RWPE1 (cell line): ENCODE data around the gene KCNG4.

Experiments
- CTCF ChIA-PET: fragments of 350-600 bp; sonication (Branson Sonifier 250); formaldehyde crosslinking; extraction: SDS; loops from one replicate; lab custom pipeline; 2021; lab: Yijun Ruan, JAX
- POLR2A ChIA-PET: fragments of 400-600 bp; formaldehyde crosslinking; extraction: SDS; loops from one replicate; lab custom pipeline; 2020; ENCODE audit warnings: antibody characterized with exemption; ENCODE audit not compliant: low non-redundant PET; lab: Yijun Ruan, JAX
- DNase-seq: peaks from one replicate; pipeline ENCODE4 v3.0.0; 2012; ENCODE audit warnings: low spot score
- H3K27ac ChIP-seq: fragments of 450-650 bp; 2 replicates; pipeline ENCODE4 v1.5.1; 2017
- CTCF ChIP-seq: fragments of 450-650 bp; conservative IDR thresholded peaks from 2 replicates; pipeline ENCODE4 v1.5.1; 2017; ENCODE audit warnings: low read depth, mild to moderate bottlenecking

Gene KCNG4

GRCh38 chr16:84239909-84240308, at the start of gene KCNG4:
KCNG4 (minus strand) TSS chr16:84240012; CDS start chr16:84237485, 2,527 bp downstream.
- ChIA-PET CTCF (interaction anchor here (0.6 to 1.0 kb wide), 3 partner anchors 8 to 65 kb away, joined by 3 read pairs; no protein-coding TSS in a partner anchor), POLR2A (no interaction called here)
- H3K27ac ChIP-seq, result no peak within 1 kb of the TSS
- DNase-seq, result no peak
- no peak for TF ChIP-seq CTCF

- ChIA-PET POLR2A (no interaction called here), CTCF (no interaction called here)
- DNase-seq, result no peak
- H3K27ac ChIP-seq, result no peak overlapping the region
- TF ChIP-seq CTCF, result no peak
Measured at GRCh38 chr16:84288902-84289301, 49.1 kb upstream of the KCNG4 start.

- ChIA-PET CTCF (interaction anchor here (0.7 to 1.2 kb wide), 3 partner anchors 10 to 198 kb away, joined by 3 to 4 read pairs (median 3); no protein-coding TSS in a partner anchor), POLR2A (no interaction called here)
- no peak overlapping the region for H3K27ac ChIP-seq
- DNase-seq, result no peak
- TF ChIP-seq CTCF, result no peak
Measured at GRCh38 chr16:84286578-84287240, 46.9 kb upstream of the KCNG4 start.

- no peak overlapping the region for H3K27ac ChIP-seq
- ChIA-PET POLR2A (no interaction called here), CTCF (no interaction called here)
- peak; percentile 25 for DNase-seq
- no peak for TF ChIP-seq CTCF
Measured at GRCh38 chr16:84284154-84284722, 44.4 kb upstream of the KCNG4 start.

GRCh38 chr16:84283314-84284153, 43.7 kb upstream of the KCNG4 start:
- ChIA-PET POLR2A (no interaction called here), CTCF (no interaction called here)
- H3K27ac ChIP-seq, result no peak overlapping the region
- no peak for TF ChIP-seq CTCF
- no peak for DNase-seq

GRCh38 chr16:84282533-84282932, 42.7 kb upstream of the KCNG4 start:
- POLR2A ChIA-PET, result no interaction called here

More at GRCh38 chr16:84282533-84282932, 42.7 kb upstream of the KCNG4 start:
- CTCF ChIA-PET, result interaction anchor here (0.6 kb wide), 3 partner anchors 36 to 246 kb away, joined by 3 to 5 read pairs (median 4); no protein-coding TSS in a partner anchor
- H3K27ac ChIP-seq, result no peak overlapping the region
- no peak for DNase-seq
- TF ChIP-seq CTCF, result no peak
